Astrocyte of the cerebellum (primary cell): ENCODE data around the gene PAN3.

Source experiments
- DNase-seq: peaks from one replicate; pipeline ENCODE4 v3.0.0-alpha.2; 2011; ENCODE audit warnings: low read depth
- H3K4me3 ChIP-seq: 2 replicates; pipeline ENCODE4 v1.5.1; 2011; ENCODE audit warnings: mild to moderate bottlenecking, low read depth, low read length, moderate library complexity
- in situ Hi-C: cut with HindIII; loops from 2 replicates; pipeline ENCODE4 v1.10.0; 2017; ENCODE audit warnings: low sequenced_read_pairs
- TF ChIP-seq, protein P1 (sequence below): IDR thresholded peaks from 2 replicates; pipeline ENCODE4 v1.5.1; 2012; ENCODE audit warnings: low read length, low read depth, moderate library complexity, mild to moderate bottlenecking; ENCODE audit errors: missing control alignments

PAN3 gene

GRCh38 chr13:28251466-28251865, 113.1 kb downstream of the PAN3 start:
- TF ChIP-seq, protein P1, sequence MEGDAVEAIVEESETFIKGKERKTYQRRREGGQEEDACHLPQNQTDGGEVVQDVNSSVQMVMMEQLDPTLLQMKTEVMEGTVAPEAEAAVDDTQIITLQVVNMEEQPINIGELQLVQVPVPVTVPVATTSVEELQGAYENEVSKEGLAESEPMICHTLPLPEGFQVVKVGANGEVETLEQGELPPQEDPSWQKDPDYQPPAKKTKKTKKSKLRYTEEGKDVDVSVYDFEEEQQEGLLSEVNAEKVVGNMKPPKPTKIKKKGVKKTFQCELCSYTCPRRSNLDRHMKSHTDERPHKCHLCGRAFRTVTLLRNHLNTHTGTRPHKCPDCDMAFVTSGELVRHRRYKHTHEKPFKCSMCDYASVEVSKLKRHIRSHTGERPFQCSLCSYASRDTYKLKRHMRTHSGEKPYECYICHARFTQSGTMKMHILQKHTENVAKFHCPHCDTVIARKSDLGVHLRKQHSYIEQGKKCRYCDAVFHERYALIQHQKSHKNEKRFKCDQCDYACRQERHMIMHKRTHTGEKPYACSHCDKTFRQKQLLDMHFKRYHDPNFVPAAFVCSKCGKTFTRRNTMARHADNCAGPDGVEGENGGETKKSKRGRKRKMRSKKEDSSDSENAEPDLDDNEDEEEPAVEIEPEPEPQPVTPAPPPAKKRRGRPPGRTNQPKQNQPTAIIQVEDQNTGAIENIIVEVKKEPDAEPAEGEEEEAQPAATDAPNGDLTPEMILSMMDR: no peak
- no peak overlapping the region for H3K4me3 ChIP-seq
- no peak for DNase-seq
- in situ Hi-C loops: no loop called here

DNA sequence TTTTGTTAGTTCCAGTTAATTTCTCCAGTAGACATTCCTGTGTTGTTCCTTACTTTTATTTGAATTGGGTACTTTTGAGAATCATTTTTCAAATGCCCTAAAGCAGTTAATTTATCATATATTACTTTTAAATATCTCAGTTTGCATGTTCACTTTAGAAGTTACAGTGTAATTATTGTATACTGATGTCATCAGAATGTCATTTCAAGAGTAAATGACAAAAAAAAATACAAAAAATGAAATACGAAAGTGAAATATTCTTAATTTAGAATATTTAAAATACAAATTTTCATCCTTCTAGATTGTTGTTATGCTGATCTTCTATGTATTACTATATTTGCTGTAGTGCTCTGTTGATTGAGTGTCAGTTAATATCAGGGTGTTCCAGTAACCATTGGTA, 114.2 kb downstream of the PAN3 start:
- TF ChIP-seq, protein P1: no peak
- in situ Hi-C loops: no loop called here

GRCh38 chr13:28257305-28257704, 119.0 kb downstream of the PAN3 start:
- TF ChIP-seq, protein P1: no peak
- no peak for DNase-seq
- H3K4me3 ChIP-seq: no peak overlapping the region
- in situ Hi-C loops: no loop called here

More for the DNA sequence above, 114.2 kb downstream of the PAN3 start:
- no peak overlapping the region for H3K4me3 ChIP-seq
- no peak for DNase-seq

DNA sequence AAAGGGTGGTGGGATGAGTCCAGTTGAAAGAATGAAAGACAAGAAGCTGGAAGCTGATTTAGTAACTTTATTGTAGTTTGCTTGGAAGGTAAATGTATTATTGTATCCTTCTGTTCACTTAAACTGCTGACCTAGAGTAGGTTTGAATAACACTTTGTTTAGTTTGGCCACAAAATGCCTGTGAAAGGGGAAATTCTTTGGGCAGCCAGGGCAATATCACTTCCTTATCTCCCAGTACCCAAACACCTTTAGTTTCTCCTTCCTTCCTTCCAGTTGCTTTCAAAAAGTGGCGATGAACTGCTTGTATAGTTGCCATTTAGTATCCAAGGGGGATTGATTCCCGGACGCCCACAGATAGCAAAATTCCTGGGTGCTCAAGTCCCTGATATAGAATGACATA, 120.1 kb downstream of the PAN3 start:
- no peak overlapping the region for H3K4me3 ChIP-seq
- DNase-seq: no peak
- in situ Hi-C loops: no loop called here
- TF ChIP-seq, protein P1: no peak

DNA sequence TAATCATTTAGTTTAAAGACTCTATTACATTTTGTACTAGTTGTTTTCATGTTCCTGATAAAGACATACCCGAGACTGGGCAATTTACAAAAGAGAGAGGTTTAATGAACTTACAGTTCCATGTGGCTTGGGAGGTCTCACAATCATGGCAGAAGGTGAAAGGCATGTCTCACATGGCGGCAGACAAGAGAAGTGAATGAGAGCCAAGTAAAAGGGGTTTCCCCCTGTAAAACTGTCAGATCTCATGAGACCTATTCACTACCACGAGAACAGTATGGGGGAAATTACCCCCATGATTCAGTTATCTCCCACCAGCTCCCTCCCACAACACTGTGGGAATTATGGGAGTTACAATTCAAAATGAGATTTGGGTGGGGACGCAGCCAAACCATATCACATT, 129.2 kb downstream of the PAN3 start:
- DNase-seq: no peak
- in situ Hi-C loops: no loop called here
- no peak overlapping the region for H3K4me3 ChIP-seq
- TF ChIP-seq, protein P1: no peak

- no peak overlapping the region for H3K4me3 ChIP-seq
- TF ChIP-seq, protein P1: no peak
- in situ Hi-C loops: no loop called here
- DNase-seq: no peak
Measured at GRCh38 chr13:28268800-28269223, 130.5 kb downstream of the PAN3 start.
